HG02852 (cell line): ENCODE data around the gene CNIH2.
"Not testable (repeated sequence)": the region's sequence is repeated elsewhere in the genome, so short reads cannot be mapped to it uniquely, and the experiment has no call there.

ENCODE experiments used
- ATAC-seq: cut with Tn5 transposase; IDR thresholded peaks from one replicate; pipeline ENCODE4 v1.9.1; 2021; ENCODE audit warnings: mild to moderate bottlenecking, moderate library complexity; ENCODE audit not compliant: unreplicated experiment

CNIH2 gene

DNA sequence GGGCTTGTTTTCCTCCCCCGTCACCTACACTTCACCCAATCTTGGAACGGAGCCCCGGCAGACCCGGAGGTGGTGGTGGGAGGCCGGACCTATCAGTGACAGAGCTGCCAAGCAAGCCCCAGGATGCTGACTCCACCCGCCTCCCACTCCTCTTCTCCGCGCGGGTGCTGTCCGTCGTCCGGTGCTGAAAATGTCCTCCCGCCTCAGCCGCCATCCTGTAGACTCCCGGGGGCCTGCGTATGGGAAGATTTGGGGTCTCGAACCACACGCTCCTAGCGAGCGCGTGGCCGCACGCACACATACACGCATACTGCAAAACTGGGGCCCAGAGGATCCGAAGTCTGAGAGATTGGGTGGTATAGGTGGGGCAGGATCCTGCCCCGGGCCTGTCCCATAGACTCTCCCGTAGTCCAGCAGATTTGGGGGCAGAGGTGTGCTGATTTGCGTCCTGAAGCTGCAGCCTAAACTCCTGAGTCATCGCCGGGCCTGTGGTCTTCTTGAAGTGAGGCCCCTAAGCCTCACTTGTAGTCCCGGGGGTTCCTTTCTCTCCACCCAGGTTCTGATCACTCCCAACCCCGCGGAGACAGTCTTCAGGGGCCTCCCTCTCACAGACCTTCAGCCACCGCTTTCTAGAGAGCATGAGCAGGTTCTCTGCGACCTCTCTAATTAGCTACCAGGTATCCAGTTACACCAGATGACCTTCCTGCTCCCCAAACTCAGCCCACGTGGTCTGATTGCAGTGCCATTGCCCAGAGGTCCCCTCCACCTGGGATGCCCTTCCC, 11.8 kb downstream of the CNIH2 start:
- peak; percentile 40 for ATAC-seq

DNA sequence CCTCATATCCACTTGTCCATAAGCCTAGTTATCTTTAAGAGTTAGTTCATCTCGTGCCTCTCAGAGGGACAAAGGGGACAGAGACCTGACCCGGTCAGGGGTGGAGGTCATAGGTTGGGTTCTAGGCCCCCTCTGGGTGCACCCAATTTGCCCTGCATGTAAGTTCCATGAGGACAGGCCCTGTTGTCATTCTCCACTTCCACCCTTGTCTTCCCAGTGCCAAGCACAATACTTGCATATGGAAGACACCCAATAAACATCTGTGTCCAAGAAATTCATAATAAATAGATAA, 12.3 kb downstream of the CNIH2 start:
- no peak for ATAC-seq

DNA sequence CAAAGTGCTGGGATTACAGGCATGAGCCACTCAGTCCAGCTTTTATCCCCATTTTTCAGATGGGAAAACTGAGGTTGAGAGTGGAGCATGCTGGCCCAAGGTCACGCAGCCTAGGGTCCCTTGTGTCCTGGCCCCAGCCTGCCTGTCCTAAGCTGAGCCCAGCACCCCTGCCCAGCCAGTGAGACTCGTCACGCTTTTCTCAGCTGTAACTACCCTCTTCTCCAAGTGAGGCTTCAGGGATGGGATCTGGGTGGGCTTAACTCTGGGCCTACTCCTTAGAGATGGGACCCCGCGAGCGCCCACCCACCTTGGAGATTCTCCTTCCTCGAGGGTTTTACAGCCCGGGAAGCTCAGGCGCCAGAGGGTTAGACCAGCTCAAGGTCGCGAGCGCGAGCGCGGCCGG, 13.3 kb downstream of the CNIH2 start:
- no peak for ATAC-seq

DNA sequence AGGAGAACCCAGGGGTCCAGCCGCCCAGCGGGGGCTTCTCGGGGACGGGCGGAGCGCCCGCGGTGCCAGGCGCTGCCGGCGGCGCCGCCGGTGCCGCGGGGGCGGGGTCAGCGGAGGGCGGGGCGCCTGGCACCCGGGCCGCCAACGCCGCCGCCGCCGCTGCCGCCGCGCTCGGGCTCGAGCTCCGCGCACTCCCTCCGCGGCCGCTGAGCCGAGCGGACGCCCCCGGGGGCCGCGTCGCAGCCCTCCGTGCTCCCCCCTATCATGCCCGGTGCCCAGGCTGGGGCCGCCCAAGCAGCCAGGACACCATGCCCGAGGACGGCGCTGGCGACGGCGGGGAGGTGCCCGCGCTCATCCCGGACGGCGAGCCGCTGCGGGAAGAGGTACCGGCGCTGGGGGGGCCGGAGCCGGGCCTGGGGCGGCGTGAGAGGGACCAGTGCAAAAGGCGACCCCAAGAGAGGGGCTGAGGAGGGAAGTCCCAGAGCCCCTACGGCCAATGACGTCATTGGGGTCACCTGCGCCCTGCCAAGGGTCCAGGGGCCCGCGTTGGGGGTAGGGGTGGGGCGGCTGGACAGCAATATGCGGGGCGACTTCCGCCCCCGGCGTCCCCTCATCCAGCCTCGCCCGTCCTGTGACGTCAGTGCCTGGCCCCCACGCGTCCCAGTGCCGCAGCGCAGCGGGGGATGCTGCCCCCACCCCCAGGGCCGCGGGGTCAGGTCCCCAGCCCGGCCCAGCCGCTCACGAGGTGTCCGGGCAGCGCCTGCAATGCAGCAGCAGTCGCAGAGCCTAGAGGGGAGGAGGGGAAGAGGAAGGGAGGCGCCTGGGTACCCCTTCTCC, 13.9 kb downstream of the CNIH2 start, which contains the start of gene TMEM151A:
Gene TMEM151A, plus strand, starts transcription at position 189 of the 837 bp plus-strand sequence. Its CDS starts 120 bp downstream, at position 309.
- ATAC-seq, result no peak

DNA sequence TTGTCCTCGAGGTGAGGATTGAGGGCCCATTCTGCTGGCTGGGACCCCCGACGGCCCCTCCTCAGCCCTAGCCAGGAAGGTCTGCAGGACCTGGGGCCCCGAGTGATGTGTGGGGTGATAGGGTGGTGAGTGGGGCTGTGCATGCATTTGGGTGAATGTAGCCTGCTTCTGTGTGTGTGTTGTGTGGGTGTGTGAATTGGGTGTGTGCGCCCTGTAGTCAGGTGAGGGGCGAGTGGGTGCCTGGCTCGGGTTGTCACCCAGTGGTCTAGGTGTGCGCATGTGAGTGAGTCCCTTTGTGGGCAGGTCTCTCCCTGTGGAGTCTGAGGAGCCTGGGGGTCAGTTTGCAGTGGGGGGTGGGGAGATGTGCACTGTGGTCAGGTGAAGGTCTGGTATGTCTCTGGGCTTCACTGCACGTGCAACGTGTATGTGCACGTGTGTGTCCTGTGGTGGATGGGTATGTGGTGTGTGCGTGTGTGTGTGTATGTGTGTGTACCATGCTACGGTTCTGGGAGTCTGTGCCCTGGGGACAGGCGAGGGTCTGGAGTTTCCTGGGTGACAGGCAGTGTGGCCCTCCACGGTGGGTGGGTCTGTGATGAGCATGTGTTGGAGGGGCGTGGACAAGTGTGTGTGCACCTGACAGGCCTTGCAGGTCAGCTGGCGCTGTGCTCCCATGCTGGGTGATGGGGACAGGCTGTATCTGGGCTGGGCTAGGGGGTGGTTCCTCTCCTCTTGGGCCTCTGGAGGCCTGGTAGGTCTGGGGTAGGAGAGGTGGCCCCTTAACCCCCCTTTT, 14.8 kb downstream of the CNIH2 start:
- ATAC-seq, result no peak

DNA sequence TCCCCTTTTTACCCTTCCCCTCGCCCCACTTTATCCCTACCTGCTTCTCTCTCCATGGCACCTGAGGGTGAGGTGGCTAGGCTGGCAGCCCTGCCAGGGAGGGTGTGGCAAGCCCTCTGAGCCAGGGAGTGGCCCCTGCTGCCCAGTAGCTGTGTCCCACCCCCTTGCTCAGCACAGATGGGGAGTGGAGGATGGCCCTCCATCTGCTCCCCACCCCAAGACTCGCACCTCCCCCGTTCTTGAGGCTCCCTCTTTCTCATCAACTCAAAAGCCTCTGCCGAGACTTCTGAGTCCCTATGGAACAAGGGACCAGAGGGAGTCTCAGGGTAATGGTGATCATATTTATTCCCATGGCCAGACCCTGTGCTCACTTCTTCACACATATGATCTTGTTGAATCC, 15.4 kb downstream of the CNIH2 start:
- ATAC-seq, result no peak

DNA sequence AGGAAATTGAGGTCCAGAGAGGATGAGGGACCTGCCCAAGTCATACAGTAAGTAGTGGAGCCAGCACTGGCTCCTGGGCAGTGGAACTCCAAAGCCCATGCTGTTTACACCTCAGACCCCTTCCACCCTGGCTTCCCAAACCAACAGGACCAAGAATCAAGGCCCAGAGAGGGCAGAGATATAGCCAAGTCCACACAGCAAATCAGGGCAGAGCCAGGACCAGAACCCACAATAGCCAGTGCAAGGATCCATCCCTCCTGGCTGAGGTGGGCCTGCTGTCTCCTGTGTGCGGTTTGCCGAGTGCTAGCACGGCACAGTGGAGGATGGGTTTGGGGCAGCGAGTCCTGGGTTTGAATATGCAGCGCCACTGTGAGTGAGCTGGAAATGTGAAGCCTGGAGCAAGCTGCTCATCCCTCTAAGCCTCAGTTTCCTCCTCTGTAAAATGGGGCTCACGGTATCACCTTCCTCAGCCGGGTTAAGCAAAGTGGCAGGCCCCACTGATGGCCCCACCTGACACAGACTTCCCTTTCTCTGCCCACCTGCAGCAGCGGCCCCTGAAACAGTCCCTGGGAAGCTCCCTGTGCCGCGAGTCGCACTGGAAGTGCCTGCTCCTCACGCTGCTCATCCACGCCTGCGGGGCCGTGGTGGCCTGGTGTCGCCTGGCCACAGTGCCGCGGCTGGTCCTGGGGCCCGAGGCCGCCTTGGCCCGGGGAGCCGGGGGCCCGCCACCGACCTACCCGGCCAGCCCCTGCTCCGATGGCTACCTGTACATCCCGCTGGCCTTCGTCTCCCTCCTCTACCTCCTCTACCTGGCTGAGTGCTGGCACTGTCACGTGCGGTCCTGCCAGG, 16.0 kb downstream of the CNIH2 start:
- ATAC-seq, result no peak

DNA sequence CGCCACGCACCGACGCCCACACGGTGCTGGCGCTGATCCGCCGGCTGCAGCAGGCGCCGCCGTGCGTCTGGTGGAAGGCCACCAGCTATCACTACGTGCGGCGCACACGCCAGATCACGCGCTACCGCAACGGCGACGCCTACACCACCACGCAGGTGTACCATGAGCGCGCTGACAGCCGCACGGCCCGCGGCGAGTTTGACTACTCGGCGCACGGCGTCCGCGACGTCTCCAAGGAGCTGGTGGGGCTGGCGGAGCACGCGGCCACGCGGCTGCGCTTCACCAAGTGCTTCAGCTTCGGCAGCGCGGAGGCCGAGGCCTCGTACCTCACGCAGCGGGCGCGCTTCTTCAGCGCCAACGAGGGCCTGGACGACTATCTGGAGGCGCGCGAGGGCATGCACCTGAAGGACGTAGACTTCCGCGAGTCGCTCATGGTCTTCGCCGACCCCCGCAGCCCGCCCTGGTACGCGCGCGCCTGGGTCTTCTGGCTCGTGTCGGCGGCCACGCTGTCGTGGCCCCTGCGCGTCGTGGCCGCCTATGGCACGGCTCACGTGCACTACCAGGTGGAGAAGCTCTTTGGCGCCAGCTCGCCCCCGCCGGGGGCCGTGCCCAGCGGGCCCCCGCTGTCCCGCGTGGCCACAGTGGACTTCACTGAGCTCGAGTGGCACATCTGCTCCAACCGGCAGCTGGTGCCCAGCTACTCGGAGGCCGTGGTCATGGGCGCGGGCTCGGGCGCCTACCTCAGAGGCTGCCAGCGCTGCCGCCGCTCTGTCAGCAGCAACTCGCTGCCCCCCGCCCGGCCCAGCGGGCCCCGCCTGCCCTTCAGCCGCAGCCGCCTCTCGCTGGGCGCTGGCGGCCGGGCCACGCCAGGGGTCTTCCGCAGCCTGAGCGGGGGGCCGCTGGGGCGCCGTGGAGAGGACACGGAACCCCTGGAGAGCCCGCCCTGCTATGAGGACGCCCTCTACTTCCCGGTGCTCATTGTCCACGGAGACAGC, 16.9 kb downstream of the CNIH2 start:
- no peak for ATAC-seq

DNA sequence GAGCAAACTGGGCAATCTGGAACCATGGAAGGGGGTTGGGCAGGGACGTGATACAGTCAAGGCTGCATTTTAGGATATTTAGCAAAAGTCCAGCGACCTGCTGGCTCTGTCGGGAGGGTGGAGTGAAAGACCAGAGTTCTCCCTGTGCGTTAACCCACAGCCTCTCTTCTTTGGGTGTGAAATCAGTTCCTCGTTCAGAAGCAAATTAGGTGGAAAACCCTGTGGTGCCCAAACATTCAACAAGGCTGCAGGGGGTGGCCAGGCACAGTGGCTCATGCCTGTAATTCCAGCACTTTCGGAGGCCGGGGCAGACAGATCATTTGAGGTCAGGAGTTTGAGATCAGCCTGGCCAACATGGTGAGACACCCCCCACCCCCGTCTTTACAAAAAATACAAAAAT, 19.6 kb downstream of the CNIH2 start:
- no peak for ATAC-seq

DNA sequence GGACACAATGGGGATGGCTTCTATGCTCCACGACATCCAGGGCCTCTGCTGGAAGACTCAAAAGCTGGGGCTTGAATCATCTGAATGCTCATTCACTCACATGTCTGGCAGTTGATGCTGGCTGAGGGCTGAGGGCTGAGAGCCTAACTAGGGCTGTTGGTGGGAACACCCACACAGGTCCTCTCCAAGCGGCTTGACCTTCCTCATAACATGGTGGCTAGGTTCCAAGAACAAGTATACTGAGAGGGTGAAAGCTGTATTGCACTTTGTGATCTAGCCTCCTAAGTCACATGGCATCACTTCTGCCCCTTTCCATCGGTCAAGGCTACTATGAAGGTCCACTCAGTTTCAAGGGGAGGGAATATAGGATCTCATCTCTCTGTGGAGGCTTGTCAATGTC, 21.2 kb downstream of the CNIH2 start:
- ATAC-seq, result no peak

DNA sequence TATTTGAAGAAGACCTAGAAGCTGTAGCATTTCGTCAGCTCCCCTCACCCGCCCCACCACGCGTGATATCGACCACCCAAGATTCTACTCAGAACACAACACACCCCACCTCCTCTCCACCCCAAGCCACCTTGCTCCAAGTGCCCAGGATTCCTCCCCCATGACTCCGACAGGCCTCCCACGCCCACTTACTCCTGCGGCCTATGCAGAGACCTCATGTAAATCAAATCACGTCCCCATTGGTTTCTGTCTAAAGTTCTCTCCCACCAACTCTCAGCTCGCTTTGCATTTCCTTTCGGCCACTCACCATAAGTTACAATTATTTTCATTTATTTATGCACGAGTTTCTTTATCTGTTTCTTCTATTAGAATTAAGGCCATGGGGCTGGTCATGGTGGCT, 24.7 kb downstream of the CNIH2 start:
- ATAC-seq, result no peak

DNA sequence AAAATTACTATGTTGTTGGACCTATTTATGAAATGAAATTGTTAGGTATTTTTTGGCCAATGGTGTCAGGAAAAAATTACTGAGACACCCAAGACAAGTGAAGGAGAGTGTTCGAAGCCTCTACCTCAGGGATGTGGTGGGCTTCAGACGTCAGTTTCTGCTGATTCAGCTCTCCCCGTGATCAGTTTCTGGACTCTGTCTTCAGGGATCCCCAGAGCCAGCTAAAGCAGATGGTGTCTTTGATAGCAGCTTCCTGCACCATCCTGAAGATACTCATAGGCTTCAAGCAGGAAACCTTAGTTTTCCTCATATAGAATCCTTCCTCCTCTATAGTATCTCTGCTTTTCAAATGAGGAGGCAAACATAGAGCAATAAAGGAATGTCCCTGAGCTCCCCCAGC, 31.5 kb downstream of the CNIH2 start:
- ATAC-seq, result no peak

DNA sequence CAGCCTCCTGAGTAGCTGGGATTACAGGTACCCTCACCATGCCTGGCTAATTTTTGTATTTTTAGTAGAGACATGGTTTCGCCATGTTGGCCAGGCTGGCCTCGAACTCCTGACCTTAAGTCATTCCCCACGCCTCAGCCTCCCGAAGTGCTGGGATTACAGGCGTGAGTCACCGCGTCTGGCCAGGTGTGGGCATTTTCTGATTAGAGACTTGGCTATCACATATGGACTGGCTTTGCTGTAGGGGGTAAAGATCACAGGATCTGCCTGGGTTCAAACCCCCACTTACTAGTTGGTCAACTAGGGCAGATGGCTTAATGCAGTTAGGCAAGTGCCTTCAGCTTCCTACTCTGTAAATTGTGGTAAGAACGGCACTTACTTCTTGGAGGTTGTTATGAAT, 32.3 kb downstream of the CNIH2 start:
- ATAC-seq, result no peak

DNA sequence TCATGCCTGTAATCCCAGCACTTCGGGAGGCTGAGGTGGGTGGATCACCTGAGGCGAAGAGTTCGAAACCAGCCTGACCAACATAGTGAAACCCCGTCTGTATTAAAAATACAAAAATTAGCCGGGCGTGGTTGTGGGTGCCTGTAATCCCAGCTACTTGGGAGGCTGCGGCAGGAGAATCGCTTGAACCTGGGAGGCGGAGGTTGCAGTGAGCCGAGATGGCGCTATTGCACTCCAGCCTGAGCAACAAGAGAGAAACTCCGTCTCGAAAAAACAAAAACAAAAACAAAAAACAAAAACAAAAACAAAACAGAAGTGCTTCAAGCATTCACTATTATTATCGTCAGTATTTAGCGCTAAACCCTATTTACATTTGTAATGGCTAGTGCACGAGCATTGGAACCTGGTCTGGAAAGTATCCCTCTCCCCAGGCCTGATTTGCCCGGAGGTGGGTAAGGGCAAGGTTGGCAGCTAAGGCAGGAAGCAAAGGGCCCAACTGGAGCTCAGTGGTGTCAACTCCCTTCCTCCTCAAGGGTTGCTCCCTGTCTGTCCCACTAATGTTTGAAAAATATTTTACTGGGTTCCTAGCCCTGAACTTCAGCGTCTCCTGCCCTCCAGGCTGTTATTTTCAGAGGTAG, 32.9 kb downstream of the CNIH2 start:
- ATAC-seq, result not testable (repeated sequence)

DNA sequence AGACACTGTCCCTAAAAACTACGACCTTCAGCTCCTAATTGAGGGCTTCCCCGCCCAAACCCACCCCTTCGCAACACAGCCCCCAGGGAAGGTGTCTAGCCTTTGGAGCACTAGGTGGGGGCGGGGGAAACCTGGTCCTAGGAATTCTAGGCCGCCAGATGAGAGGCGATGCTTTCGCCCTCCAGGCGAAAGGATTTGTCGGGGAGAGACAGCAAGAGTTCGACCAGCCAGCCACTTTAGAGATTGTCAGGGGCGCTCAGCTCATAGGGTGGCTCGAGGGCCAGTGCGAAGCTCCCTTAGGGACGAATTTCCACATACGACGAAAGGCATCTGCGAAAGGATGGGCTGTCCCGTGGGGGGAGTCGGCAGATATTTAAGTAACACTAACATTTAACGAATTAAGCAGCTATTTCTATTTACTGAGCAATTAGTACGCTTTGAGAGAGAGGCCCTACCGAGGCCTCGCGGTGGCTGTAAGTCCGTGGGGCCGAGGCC, 33.5 kb downstream of the CNIH2 start:
- ATAC-seq, result no peak

DNA sequence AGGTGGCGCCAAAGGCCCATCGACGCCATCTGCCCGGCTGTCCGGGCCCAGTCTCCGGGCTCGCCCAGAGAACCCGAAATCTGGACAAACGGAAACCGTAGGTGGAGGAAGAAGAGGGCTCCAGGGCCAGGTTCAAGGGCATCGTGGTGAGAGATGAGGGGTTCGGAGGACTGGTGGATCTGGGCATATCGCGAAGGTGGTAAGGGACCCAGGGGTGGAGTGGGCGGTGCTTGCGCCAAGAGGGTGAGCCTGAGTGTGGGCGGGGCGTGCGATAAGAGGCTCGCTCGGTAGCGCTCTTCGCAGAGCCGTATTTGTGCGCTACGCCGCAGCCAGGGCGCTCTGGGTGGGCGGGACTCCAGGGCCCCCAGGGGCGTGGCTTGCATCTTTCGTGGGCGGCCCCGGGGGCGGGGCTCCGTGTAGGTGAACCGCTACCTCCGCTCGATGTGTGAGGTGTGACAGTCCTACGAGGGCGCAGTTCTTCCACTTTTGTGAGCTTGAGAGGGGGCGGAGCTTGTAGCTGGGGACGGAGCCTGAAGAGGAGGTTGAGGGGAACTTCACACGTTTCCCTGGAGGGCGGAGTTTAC, 34.1 kb downstream of the CNIH2 start:
- peak; percentile 63 for ATAC-seq

DNA sequence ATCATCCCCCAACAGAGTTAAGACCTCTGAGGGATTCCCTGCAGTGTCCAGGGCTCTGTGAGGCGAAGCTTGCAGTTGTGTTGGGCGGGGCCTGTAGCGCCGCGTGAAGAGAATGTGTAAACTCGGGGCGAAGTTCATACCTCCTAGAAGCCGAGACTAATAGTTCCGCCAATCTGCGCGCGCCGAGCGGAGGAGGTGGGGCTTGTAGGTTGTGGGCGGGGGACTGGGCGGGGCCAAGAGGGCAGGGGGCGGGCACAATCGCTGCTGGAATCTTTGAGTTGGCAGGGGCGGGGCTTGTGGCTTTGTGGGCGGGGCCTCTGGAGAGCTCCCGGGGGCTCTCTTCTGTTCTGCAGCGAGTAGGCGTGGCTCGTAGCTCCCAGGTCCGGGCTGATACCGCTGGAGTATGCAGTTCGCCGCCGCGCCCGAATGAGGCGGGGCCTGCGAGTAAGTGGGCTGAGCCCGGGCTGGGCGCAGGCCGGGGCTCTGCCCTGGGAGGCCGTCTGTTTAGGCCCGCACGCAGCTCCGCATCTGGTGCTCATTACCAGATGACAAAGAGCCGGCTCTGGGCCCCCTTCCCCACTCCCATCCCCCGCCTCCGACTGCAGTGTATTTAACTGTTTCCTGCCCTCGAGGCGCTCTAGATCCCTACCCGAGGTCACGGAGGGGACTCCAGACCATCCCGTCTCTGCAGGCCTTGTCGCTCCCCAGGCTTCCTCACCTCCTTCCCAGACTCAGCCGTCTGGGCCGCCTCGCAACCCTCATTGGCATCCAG, 34.8 kb downstream of the CNIH2 start:
- peak; percentile 52 for ATAC-seq
